ENCODE measurements around the gene GPD2. TPM values are rescaled to one million over a fixed set of nuclear protein-coding genes. Genes with fewer than 3 reads are reported as not detected.

GPD2 gene
- total RNA-seq, 4 donors from 2014 or later, result 78.0 to 127 (median 105) TPM

DNA sequence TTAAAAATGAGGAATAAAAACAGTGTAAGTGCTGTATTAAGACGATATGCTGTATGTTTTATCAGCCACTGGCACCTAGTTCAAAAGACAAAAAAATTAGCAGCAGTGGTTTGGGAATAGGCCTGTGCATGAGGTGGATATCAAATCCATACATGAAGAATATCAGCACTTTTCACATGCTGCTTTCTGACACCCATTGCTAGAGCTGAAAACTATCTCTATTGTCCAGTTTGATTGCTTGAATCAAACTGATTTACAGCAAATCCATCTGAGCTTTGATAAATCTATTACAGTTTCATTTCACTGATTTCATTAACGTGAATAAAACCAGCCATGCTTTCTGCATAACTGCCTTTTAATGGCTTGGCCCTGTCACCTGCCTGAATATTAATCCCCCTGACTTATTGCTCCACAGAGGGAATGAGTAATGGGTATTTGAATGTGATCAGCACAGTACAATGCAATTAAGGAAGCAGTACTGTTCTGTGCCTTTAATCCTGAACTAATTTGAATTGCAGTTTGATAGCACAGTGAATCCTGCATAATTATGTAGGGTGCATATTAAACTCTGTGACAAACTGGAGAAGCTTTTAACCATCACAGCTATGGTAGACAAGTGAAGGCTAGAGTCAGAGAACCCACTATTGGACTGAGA lies 154.0 kb downstream of the GPD2 start:
- Histone ChIP-seq H3K9me3 (no peaks in the 10 kb centered on the region), H3K4me1 (peaks cover 4 to 8% of the 10 kb centered on the region in 2 donors), H3K27ac (no peak overlapping the region), H3K4me3 (replicated peaks in 1 of 3) (no peak overlapping the region), H3K27me3 (no peaks in the 10 kb centered on the region), H3K36me3 (no peaks in the 10 kb centered on the region)
- no peak for TF ChIP-seq POLR2A (IDR thresholded peaks at IDR 0.05)
- TF ChIP-seq, protein P1, sequence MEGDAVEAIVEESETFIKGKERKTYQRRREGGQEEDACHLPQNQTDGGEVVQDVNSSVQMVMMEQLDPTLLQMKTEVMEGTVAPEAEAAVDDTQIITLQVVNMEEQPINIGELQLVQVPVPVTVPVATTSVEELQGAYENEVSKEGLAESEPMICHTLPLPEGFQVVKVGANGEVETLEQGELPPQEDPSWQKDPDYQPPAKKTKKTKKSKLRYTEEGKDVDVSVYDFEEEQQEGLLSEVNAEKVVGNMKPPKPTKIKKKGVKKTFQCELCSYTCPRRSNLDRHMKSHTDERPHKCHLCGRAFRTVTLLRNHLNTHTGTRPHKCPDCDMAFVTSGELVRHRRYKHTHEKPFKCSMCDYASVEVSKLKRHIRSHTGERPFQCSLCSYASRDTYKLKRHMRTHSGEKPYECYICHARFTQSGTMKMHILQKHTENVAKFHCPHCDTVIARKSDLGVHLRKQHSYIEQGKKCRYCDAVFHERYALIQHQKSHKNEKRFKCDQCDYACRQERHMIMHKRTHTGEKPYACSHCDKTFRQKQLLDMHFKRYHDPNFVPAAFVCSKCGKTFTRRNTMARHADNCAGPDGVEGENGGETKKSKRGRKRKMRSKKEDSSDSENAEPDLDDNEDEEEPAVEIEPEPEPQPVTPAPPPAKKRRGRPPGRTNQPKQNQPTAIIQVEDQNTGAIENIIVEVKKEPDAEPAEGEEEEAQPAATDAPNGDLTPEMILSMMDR (IDR thresholded peaks at IDR 0.05), result no peak
- intact Hi-C loops (cut with DNase I), result no loop called here
- no peak for DNase-seq
- 43 to 61% methylated on average over 2 of the region's 2 CpGs for WGBS, 2 donors

- Histone ChIP-seq H3K4me3 (replicated peaks in 1 of 3) (no peak overlapping the region), H3K27ac (no peak overlapping the region), H3K9me3 (no peaks in the 10 kb centered on the region), H3K4me1 (peaks cover 4 to 8% of the 10 kb centered on the region in 2 donors), H3K36me3 (no peaks in the 10 kb centered on the region), H3K27me3 (no peaks in the 10 kb centered on the region)
- no peak for DNase-seq
- intact Hi-C loops (cut with DNase I), result no loop called here
- TF ChIP-seq, protein P1 (IDR thresholded peaks at IDR 0.05), result no peak
- no peak for TF ChIP-seq POLR2A (IDR thresholded peaks at IDR 0.05)
- WGBS, 2 donors, result 69 to 81% methylated on average over 8 of the region's 8 CpGs
Measured at GRCh38 chr2:156592809-156593593, 156.8 kb downstream of the GPD2 start.

DNA sequence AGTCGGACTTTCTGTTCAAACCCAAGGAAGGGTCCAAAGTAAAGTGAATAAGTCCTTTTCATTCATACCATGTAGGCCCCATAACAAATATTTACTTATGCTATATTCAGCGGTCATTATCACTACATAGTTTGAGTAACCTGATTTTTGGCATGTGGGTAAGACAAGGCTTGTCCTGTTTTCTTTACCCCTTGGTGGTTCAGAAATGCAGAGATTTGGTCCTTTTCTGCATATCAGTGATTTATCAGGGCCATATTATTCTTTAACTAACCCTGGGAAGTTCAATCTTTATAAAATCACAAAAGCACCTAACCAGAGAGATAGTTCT lies 157.4 kb downstream of the GPD2 start:
- 81 to 94% methylated on average over 2 of the region's 2 CpGs for WGBS, 2 donors
- H3K27me3 ChIP-seq, result no peaks in the 10 kb centered on the region
- H3K27ac ChIP-seq, result no peak overlapping the region

GRCh38 chr2:156598563-156598962 lies 162.4 kb downstream of the GPD2 start:
- H3K4me1 ChIP-seq, result no peaks in the 10 kb centered on the region
- no peak overlapping the region for H3K4me3 ChIP-seq (replicated peaks in 1 of 3)
- 24 to 43% methylated on average over 1 of the region's 1 CpG for WGBS, 2 donors
- no peaks in the 10 kb centered on the region for H3K27me3 ChIP-seq
- H3K36me3 ChIP-seq, result no peaks in the 10 kb centered on the region
- H3K9me3 ChIP-seq, result no peaks in the 10 kb centered on the region
- intact Hi-C loops (cut with DNase I), result no loop called here
- TF ChIP-seq, protein P1 (IDR thresholded peaks at IDR 0.05), result no peak
- TF ChIP-seq POLR2A (IDR thresholded peaks at IDR 0.05), result no peak
- H3K27ac ChIP-seq, result no peak overlapping the region
- no peak for DNase-seq

More for the DNA sequence above, 157.4 kb downstream of the GPD2 start:
- no peak for DNase-seq
- intact Hi-C loops (cut with DNase I), result no loop called here
- Histone ChIP-seq H3K4me1 (peaks cover 4 to 8% of the 10 kb centered on the region in 2 donors), H3K4me3 (replicated peaks in 1 of 3) (no peak overlapping the region), H3K36me3 (no peaks in the 10 kb centered on the region), H3K9me3 (no peaks in the 10 kb centered on the region)
- TF ChIP-seq, protein P1 (IDR thresholded peaks at IDR 0.05), result no peak

DNA sequence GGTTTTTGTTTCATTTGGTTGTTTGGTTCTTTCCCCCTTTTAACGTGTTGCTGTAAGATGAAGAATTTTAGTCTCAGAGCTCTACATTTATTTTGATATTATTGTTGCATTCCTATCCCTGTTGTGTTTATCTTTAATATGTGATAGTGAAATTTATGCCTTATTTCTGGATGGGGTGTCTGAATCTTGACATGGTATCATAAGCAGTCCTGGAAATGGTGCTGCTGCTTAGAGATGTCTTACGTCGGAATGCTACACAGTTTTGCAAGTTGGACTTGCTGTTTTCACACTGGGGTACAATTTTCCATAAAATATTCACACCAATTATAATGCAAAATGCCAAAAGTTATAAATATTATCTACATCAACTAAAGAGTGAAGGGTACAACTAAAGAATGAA lies 164.0 kb downstream of the GPD2 start:
- no peak overlapping the region for H3K27ac ChIP-seq
- no peak for TF ChIP-seq POLR2A (IDR thresholded peaks at IDR 0.05)
- TF ChIP-seq, protein P1 (IDR thresholded peaks at IDR 0.05), result no peak
- no peaks in the 10 kb centered on the region for H3K9me3 ChIP-seq
- no peaks in the 10 kb centered on the region for H3K4me1 ChIP-seq
- WGBS, 2 donors, result 92 to 94% methylated on average over 3 of the region's 3 CpGs
- no peak for DNase-seq
- intact Hi-C loops (cut with DNase I), result no loop called here
- H3K36me3 ChIP-seq, result no peaks in the 10 kb centered on the region
- no peak overlapping the region for H3K4me3 ChIP-seq (replicated peaks in 1 of 3)
- no peaks in the 10 kb centered on the region for H3K27me3 ChIP-seq
